Right cardiac atrium (tissue), 5 donors: ENCODE results near the gene ANAPC2. TPM values are rescaled to one million over a fixed set of nuclear protein-coding genes. Genes with fewer than 3 reads are reported as not detected.

ENCODE experiments used
- ATAC-seq, 2 donors: fragments of 200-7000 bp; cut with Tn5 transposase; one replicate each; pipeline versions ENCODE4 v1.8.0 to v1.9.1; 2020; ENCODE audit warnings: moderate library complexity in 2 of 2, mild to moderate bottlenecking in 1 of 2
- DNase-seq, 3 donors: peaks; one replicate each; pipeline ENCODE4 v3.0.0-alpha.2; 2020
- H3K27ac ChIP-seq: one replicate; pipeline ENCODE4 v1.5.1; 2013; ENCODE audit warnings: mild to moderate bottlenecking, low read length, control low read depth, moderate library complexity
- H3K27me3 ChIP-seq: one replicate; pipeline ENCODE4 v1.6.1; 2013; ENCODE audit not compliant: control insufficient read depth, insufficient read depth
- H3K4me1 ChIP-seq: one replicate; pipeline ENCODE4 v1.6.1; 2013; ENCODE audit warnings: low read length; ENCODE audit not compliant: control insufficient read depth, insufficient read depth
- H3K4me3 ChIP-seq: one replicate; pipeline ENCODE4 v1.5.1; 2013; ENCODE audit warnings: low read length, control low read depth
- H3K9me3 ChIP-seq: one replicate; pipeline ENCODE4 v1.6.1; 2013; ENCODE audit warnings: low read length; ENCODE audit not compliant: control insufficient read depth
- WGBS: extraction: QIAGEN DNeasy Blood & Tissue Kit; methylation state at CpG from one replicate; pipeline ENCODE4 v1.1.7; 2013; 5-methylcytosine and 5-hydroxymethylcytosine counted together
- intact Hi-C, 4 donors: fragments of 100-400 bp; cut with DNase I; formaldehyde crosslinking; loops; one replicate each; pipeline versions ENCODE4 v1.11.0 to v1.14.0; 2022 to 2023
- polyA plus RNA-seq: library from polyadenylated mRNA; stranded (reverse); fragments of 200-250 nt; gene quantifications from one replicate; pipeline ENCODE4 v1.2.3, GENCODE V29; 2013
- total RNA-seq, 4 donors: library from RNA; stranded (reverse); fragmentation: NEBNext Ultra II Directional; extraction: Animal tissue kit (Norgen Biotek cat#: 25700); gene quantifications; one replicate each; pipeline ENCODE4 v1.2.1, GENCODE V29; 2021
- donor health status: healthy with polysubstance abuse.
- donor health status: DM: no; HTN: yes; CAD: no.
- donor health status: DM: no; HTN: no; CAD: no.
- donor health status: DM: no; HTN: yes; CAD: no; lungs with severe emphysema.
- donor health status: DM: yes; HTN: yes; CAD: no.

Gene ANAPC2
- total and polyA plus RNA-seq, 5 donors = 26.6 to 45.7 (median 32.3) TPM

DNA sequence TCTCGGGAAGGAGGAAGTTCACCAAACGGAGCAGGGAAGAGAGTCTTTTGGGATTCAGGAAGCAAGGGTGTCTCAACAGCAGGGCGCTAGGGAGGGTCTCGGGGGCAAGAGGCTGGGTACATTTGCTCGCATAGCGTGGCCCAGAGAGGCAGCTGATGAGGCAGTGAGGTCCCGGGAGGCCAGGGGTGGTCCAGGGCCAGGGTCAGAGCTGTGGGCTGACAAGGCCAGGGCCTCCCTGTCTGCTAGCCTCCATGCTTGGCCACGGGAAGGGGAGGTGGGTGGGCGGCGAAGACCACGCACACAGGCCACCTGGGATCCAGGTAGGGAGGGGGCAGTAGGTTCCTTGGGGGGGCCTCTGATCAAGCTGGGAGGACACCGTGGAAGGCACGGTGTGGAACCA lies 23.2 kb upstream of the ANAPC2 start:
- WGBS = 86% methylated on average over 13 of the region's 13 CpGs
- no peak overlapping the region for H3K4me3 ChIP-seq
- ATAC-seq = no peak
- no peaks in the 10 kb centered on the region for H3K9me3 ChIP-seq
- H3K27ac ChIP-seq = no peak overlapping the region
- peaks cover 4% of the 10 kb centered on the region for H3K4me1 ChIP-seq
- intact Hi-C loops = no loop called here
- H3K27me3 ChIP-seq = no peaks in the 10 kb centered on the region
- DNase-seq = no peak

DNA sequence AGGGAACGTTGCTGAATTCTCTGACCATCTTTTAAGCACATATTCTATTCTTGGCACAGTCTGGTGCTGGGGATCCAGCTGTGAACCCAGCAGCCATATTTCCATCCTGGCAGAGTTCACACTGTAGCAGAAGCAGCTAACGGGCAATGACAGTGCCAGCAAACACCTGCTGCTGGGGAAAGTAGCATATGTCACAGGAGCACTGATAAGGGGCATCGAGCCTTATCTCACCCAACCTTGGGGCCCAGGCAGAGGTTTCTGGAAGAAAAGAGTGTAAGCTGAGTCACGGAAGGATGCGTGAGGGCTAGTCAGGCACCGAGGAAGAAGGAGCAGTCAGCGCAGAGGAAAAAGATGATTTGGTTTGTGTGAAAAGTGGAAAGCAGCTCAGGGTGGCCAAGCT lies 18.2 kb upstream of the ANAPC2 start:
- Histone ChIP-seq H3K27ac (no peak overlapping the region), H3K4me3 (peak overlapping the region; percentile 89), H3K4me1 (peaks cover 14% of the 10 kb centered on the region), H3K27me3 (no peaks in the 10 kb centered on the region), H3K9me3 (no peaks in the 10 kb centered on the region)
- intact Hi-C loops = no loop called here
- whole genome bisulfite sequencing = 67% methylated on average over 7 of the region's 7 CpGs
- no peak for DNase-seq
- no peak for ATAC-seq

DNA sequence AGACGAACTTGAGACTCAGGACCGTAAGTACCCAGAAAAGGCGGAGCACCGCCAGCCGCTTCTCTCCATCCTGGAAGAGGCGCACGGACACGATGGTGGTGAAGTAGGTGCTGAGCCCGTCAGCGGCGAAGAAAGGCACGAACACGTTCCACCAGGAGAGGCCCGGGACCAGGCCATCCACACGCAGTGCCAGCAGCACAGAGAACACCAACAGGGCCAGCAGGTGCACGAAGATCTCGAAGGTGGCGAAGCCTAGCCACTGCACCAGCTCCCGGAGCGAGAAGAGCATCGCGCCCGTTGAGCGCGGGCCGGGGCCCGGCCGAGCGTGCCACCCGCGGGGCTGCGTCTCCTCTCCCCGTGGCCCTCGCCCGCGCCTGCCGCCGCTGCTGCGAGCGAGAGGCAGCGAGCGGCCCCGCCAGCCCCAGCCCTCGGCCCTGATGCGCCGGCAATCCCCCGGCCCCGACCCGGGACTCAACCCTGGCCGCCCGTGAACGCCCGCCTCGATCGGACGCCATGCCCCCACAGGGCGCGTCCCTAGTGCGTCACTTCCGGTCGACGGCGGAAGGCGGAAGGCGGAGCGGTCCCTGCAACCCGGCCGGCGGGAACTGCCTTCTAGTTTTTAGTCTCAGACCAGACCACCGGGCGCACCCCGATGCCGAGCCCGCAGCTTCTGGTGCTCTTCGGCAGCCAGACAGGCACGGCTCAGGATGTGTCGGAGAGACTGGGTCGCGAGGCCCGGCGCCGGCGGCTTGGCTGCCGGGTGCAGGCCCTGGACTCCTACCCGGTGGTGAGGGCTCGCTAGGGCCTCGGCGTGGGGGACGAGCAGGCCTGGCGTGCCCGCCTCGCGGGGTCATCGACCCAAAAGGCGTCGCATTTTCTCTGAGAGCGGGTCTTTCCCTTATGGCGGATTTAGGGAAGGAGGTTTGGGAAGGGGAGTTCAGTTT lies 17.0 kb upstream of the ANAPC2 start, which contains the start of the genes NDOR1 and TMEM203:
Gene NDOR1 (plus strand): TSS at position 575 of the 944 bp plus-strand sequence. CDS start 78 bp downstream, at position 653.
Gene TMEM203 (minus strand): TSS at position 523 of the 944 bp plus-strand sequence. CDS start 234 bp downstream, at position 289.
- peak; percentile 74 for ATAC-seq
- no peaks in the 10 kb centered on the region for H3K27me3 ChIP-seq
- no peaks in the 10 kb centered on the region for H3K9me3 ChIP-seq
- intact Hi-C loops = no loop called here
- DNase-seq = peak; percentile 92 to 97 (median 96)
- under 1% methylated on average over 98 of the region's 98 CpGs for WGBS
- peak within 1 kb of the TSS; percentile 89 for H3K4me3 ChIP-seq
- peaks cover 14% of the 10 kb centered on the region for H3K4me1 ChIP-seq
- H3K27ac ChIP-seq = peak within 1 kb of the TSS; percentile 35

DNA sequence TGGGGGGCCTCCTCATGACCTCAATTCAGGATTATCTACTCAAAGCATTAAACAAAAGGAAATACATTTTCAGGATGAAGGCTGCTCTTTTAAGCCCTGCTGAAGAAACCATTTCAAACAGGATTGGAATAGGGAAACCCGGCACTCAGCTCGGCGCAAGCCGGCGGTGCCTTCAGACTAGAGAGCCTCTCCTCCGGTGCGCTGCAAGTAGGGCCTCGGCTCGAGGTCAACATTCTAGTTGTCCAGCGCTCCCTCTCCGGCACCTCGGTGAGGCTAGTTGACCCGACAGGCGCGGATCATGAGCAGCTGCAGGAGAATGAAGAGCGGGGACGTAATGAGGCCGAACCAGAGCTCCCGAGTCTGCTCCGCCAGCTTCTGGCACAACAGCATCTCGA lies 16.4 kb upstream of the ANAPC2 start:
- H3K9me3 ChIP-seq = no peaks in the 10 kb centered on the region
- ATAC-seq (no peak), DNase-seq (no peak)
- H3K4me1 ChIP-seq = peaks cover 14% of the 10 kb centered on the region
- intact Hi-C loops = no loop called here
- 15% methylated on average over 21 of the region's 21 CpGs for WGBS
- peak overlapping the region; percentile 89 for H3K4me3 ChIP-seq
- H3K27me3 ChIP-seq = no peaks in the 10 kb centered on the region
- H3K27ac ChIP-seq = no peak overlapping the region

DNA sequence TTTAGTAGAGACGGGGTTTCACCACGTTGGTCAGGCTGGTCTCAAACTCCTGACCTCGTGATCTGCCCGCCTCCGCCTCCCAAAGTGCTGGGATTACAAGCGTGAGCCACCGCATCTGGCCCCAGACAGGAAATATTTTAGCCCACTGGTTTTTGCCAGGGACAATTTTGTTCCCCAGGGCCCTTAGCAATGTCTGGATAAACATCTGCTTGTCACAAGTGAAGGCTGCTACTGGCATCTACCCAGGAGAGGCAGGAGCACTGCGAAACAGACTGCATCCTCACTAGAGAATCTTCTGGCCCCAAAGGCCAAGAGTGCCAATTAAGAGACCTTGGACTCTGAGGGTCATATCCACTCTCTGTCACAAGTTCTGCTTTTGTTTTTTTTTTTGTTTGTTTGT lies 14.6 kb upstream of the ANAPC2 start:
- ATAC-seq (no peak), DNase-seq (no peak)
- no peaks in the 10 kb centered on the region for H3K27me3 ChIP-seq
- H3K4me1 ChIP-seq = peaks cover 14% of the 10 kb centered on the region
- H3K4me3 ChIP-seq = no peak overlapping the region
- H3K9me3 ChIP-seq = no peaks in the 10 kb centered on the region
- H3K27ac ChIP-seq = no peak overlapping the region
- intact Hi-C loops = no loop called here
- WGBS = 71% methylated on average over 8 of the region's 8 CpGs

DNA sequence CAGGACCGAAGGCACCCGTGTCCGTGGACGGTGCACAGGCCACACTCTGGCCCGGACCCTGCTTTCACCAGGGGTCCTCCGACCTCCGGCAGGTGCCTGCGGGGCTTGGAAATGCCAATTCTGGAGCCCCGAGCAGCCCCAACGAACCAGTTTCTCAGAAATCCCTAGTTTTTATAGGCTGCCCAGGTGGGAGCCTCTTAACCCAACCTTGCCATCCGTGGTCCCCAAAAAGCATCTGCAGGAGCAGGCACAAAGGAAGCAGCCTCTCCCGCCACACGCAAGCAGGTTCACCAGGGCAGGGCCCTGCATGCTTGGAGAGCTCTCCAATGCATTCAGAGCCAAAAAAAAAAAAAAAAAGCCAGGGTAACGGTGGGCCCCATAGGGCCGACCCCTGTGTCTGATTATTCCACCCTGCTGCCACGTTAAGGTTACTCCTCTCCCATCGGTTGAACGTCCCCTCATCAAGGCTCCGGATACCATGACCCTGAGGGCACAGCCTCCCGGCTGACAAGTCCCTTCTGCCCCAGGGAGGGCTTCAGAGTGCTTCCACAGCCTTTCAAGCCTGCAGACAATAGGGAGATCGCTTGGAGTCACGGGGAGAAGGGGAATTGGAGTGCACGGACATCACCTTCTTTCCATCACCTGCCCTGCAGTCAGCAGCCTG lies 13.0 kb upstream of the ANAPC2 start:
- WGBS = 14% methylated on average over 23 of the region's 23 CpGs
- intact Hi-C loops = no loop called here
- H3K4me1 ChIP-seq = peaks cover 10% of the 10 kb centered on the region

DNA sequence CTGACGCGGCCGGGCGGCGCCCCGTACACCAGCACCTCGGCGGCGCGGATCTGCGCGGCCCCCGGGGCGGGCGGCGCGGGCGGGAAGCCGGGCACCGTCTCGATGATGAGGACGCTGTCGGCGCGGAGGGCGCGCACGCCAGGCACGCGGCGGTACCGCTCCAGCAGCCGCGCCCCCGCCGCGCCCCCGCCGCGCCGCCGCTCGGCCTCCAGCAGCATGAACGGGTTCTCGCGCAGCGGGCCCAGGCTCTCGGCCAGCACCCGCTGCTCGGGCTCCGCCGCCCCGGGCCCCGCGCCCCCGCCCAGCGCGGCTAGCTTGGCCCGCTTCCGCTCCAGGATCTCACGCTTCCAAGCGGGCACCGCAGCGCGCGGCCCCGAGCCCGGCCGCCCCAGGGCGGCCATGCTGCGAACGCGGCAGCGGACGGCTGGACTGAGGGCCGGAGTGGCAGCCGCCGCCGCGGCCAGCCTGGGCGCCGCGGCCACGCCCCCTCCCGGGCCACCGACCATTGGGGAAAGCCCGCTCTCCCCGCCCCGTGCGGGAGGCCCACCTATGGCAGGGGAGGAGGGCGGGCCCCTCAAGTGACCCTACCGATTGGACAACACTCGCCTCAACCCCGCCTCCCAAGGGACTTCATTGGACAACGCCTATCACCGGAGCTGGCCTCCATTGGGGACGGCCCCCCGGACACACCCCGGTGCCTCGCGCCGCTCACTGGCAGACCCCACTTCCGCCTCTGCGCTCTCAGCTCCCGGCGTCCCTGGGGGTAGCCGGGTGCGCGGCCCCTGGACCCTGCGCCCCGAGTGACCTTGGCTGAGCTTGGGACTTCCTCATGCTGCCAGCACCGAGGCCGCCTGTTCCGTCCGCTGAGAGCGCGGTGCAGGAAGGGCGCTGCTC lies 12.2 kb upstream of the ANAPC2 start, which contains the start of gene TPRN:
Gene TPRN (minus strand): TSS at position 431 of the 894 bp plus-strand sequence. CDS start 30 bp downstream, at position 401.
- peaks cover 7% of the 10 kb centered on the region for H3K4me1 ChIP-seq
- no peaks in the 10 kb centered on the region for H3K27me3 ChIP-seq
- no peaks in the 10 kb centered on the region for H3K9me3 ChIP-seq
- DNase-seq = peak; percentile 100
- peak within 1 kb of the TSS; percentile 78 for H3K4me3 ChIP-seq
- under 1% methylated on average over 118 of the region's 118 CpGs for WGBS
- ATAC-seq = peak; percentile 98
- peak within 1 kb of the TSS; percentile 85 for H3K27ac ChIP-seq
- intact Hi-C loops = no loop called here

More for the DNA sequence above, 13.0 kb upstream of the ANAPC2 start:
- Histone ChIP-seq H3K4me3 (peak overlapping the region; percentile 49), H3K27ac (peak overlapping the region; percentile 85), H3K9me3 (no peaks in the 10 kb centered on the region), H3K27me3 (no peaks in the 10 kb centered on the region)
- DNase-seq = no peak
- no peak for ATAC-seq

DNA sequence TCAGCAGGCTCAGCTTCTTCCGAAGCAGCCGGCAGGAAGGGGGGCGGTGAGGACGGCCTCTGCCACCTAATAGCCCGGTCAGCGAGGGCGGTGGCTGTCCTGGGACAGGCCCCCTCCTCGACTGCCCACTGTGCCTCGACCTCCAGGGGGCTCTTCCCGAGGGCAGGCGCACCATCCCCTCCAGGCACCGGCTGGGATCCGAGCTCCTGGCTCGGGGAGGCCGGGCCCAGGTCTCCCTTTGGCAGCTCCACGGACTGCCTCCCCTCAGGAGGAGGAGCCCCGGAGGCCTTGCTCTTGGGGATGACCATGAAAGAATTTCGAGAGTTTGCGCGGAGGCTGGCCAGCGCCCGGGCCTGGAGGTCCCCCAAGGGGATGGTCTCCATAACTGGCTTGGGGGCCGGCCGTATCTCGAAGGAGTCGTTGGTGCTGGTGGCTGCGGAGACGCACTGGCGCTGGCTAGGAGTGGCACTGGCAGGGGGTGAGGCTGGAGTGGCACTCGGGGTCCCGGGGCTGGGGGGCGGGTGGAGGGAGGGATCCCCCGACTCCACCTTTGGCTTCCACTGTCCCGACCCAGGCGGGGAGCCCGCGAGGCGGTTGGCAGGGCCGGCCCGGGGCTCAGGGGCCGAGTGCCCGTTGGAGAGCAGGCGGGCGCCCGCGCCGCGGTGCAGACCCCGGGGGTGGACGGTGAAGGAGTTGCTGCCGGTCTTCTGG lies 11.2 kb upstream of the ANAPC2 start:
- H3K9me3 ChIP-seq = no peaks in the 10 kb centered on the region
- DNase-seq (peak in 1 of 3 donors; percentile 79), ATAC-seq (no peak)
- intact Hi-C loops = no loop called here
- H3K4me1 ChIP-seq = peaks cover 5% of the 10 kb centered on the region
- H3K27ac ChIP-seq = no peak overlapping the region
- peak overlapping the region; percentile 78 for H3K4me3 ChIP-seq
- WGBS = 8% methylated on average over 51 of the region's 51 CpGs
- no peaks in the 10 kb centered on the region for H3K27me3 ChIP-seq

DNA sequence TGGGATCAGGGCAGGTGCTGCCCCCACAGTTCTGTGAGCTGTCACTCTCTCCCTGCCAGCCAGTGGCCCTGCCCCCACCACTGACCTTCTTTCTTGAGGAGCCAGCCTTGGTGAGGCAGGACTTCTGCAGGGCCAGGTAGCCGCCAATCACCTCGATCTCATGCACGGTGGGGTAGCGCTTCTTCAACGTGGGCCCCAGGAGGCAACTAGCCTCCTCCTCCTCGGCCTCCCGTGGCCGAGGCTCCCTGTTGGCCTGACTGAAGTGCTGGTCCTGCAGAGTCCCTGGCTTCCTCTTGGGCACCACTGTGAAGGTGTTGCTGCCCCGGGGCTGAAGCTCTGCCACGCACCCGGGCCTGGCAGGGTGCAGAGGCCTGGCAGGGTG lies 10.5 kb upstream of the ANAPC2 start:
- Histone ChIP-seq H3K27ac (no peak overlapping the region), H3K27me3 (no peaks in the 10 kb centered on the region), H3K4me1 (no peaks in the 10 kb centered on the region), H3K4me3 (no peak overlapping the region), H3K9me3 (no peaks in the 10 kb centered on the region)
- intact Hi-C loops = no loop called here
- ATAC-seq (no peak), DNase-seq (no peak)
- 73% methylated on average over 11 of the region's 11 CpGs for WGBS
